Bronchial epithelial cell (primary cell): ENCODE measurements around the gene CAMK4. TPM values are rescaled to one million over a fixed set of nuclear protein-coding genes. Genes with fewer than 3 reads are reported as not detected.

Experiments used
- DNase-seq: peaks from one replicate; pipeline ENCODE4 v3.0.0-alpha.2; 2010; ENCODE audit warnings: low read depth
- FAIRE-seq: peaks from 2 replicates; lab custom pipeline; 2011; peaks lifted over from hg19 to GRCh38; lab: Jason Lieb, UNC
- H3K27me3 ChIP-seq: 2 replicates; pipeline ENCODE4 v1.5.1; 2011; ENCODE audit warnings: low read length; ENCODE audit not compliant: control insufficient read depth, insufficient read depth
- H3K36me3 ChIP-seq: 2 replicates; pipeline ENCODE4 v1.5.1; 2011; ENCODE audit warnings: low read length; ENCODE audit not compliant: control insufficient read depth, insufficient read depth
- H3K4me3 ChIP-seq: 2 replicates; pipeline ENCODE4 v1.5.1; 2011; ENCODE audit warnings: mild to moderate bottlenecking, low read depth, low read length, control low read depth
- total RNA-seq: library from RNA; depleted of rRNA; stranded (reverse); fragments of >200 nt; gene quantifications from 2 replicates; pipeline ENCODE4 v1.2.1, GENCODE V29; 2014
- TF ChIP-seq, protein P1 (sequence below): IDR thresholded peaks from 2 replicates; pipeline ENCODE4 v1.5.1; 2011; ENCODE audit warnings: mild to moderate bottlenecking, moderate library complexity, low read length, control low read depth, inconsistent platforms; ENCODE audit not compliant: insufficient read depth, severe bottlenecking

CAMK4 gene
- total RNA-seq, 1 donor from 2014 or later, result 0.26 TPM

GRCh38 chr5:111454776-111455175 is 230.6 kb downstream of the CAMK4 start:
- no peak for DNase-seq
- H3K4me3 ChIP-seq, result no peak overlapping the region
- TF ChIP-seq, protein P1, sequence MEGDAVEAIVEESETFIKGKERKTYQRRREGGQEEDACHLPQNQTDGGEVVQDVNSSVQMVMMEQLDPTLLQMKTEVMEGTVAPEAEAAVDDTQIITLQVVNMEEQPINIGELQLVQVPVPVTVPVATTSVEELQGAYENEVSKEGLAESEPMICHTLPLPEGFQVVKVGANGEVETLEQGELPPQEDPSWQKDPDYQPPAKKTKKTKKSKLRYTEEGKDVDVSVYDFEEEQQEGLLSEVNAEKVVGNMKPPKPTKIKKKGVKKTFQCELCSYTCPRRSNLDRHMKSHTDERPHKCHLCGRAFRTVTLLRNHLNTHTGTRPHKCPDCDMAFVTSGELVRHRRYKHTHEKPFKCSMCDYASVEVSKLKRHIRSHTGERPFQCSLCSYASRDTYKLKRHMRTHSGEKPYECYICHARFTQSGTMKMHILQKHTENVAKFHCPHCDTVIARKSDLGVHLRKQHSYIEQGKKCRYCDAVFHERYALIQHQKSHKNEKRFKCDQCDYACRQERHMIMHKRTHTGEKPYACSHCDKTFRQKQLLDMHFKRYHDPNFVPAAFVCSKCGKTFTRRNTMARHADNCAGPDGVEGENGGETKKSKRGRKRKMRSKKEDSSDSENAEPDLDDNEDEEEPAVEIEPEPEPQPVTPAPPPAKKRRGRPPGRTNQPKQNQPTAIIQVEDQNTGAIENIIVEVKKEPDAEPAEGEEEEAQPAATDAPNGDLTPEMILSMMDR, result no peak
- H3K27me3 ChIP-seq, result no peaks in the 10 kb centered on the region
- H3K36me3 ChIP-seq, result no peaks in the 10 kb centered on the region
- FAIRE-seq, result no peak

DNA sequence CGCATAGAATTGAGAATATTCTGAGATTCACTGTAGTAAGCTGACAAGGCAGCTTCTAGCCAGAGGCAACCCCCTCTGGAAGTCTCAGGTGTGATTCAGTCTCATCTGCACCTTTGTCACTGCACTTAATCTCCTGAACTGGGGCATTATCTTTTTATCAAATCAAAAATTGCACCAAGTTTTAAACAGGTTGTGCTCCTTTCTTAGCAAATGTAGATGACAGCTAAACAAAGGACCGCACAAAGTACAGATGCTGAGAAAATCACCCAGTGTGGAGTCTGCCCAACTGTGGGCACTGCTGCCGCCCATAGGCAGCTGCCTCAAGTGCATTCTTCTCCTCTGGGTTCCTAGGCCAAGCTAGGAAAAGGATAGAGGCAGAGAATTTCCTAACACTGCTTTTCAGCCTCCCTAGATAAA is 237.1 kb downstream of the CAMK4 start:
- H3K36me3 ChIP-seq, result no peaks in the 10 kb centered on the region
- no peaks in the 10 kb centered on the region for H3K27me3 ChIP-seq
- DNase-seq (peak; percentile 20), FAIRE-seq (no peak)
- TF ChIP-seq, protein P1, result peak; percentile 67
- H3K4me3 ChIP-seq, result no peak overlapping the region

GRCh38 chr5:111461934-111462333 is 237.8 kb downstream of the CAMK4 start:
- DNase-seq, result no peak

DNA sequence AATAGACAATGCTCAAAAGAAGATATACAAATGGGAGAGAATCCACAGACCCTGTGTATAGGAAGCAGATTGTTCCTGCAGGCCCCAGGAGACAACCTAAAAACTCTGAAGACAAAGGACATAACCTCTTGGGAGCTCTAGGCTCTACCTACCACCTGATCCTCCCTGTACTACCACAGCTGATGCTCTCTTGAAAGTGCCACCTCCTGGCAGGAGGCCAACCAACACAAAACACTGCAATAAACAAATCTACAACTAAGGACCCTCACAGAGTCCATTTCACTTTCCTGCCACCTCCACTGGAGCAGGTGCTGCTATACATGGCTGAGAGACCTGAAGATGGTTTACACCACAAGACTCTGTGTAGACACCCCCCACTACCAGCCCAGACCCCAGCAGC is 239.1 kb downstream of the CAMK4 start:
- TF ChIP-seq, protein P1, result no peak
- FAIRE-seq (no peak), DNase-seq (no peak)
- Histone ChIP-seq H3K36me3 (no peaks in the 10 kb centered on the region), H3K27me3 (no peaks in the 10 kb centered on the region), H3K4me3 (no peak overlapping the region)

More at GRCh38 chr5:111461934-111462333, 237.8 kb downstream of the CAMK4 start:
- no peak for FAIRE-seq
- Histone ChIP-seq H3K4me3 (no peak overlapping the region), H3K36me3 (no peaks in the 10 kb centered on the region), H3K27me3 (no peaks in the 10 kb centered on the region)
- TF ChIP-seq, protein P1, result no peak

- FAIRE-seq, result no peak
- H3K4me3 ChIP-seq, result no peak overlapping the region
- DNase-seq, result peak; percentile 33
- no peaks in the 10 kb centered on the region for H3K36me3 ChIP-seq
- TF ChIP-seq, protein P1, result no peak
- H3K27me3 ChIP-seq, result no peaks in the 10 kb centered on the region
Observed at GRCh38 chr5:111469293-111469896, 245.2 kb downstream of the CAMK4 start.

DNA sequence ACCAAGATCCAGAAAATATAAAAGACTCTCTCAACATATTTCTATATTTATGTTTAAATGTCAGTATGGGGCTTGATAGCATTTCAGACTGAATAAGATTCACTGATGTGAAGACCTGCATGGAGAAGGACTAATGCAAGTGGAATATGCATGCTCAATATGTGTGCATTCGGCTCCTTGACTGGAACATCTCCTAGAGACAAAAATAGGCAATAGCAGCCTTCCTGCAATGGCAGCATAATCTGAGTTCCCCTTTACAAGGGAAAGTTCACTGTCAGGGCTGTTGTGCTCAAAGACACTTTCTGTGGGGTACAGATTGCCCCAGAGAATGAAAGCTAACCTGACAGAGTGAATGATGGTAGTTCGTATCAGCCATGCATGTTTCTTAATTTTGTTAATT is 245.7 kb downstream of the CAMK4 start:
- no peak for FAIRE-seq
- Histone ChIP-seq H3K27me3 (no peaks in the 10 kb centered on the region), H3K4me3 (no peak overlapping the region), H3K36me3 (no peaks in the 10 kb centered on the region)
- no peak for DNase-seq
- TF ChIP-seq, protein P1, result no peak
